Measurements from ENCODE around the gene PKNOX1.
"Not testable (repeated sequence)": the region's sequence is repeated elsewhere in the genome, so short reads cannot be mapped to it uniquely, and the experiment has no call there.

Gene PKNOX1

DNA sequence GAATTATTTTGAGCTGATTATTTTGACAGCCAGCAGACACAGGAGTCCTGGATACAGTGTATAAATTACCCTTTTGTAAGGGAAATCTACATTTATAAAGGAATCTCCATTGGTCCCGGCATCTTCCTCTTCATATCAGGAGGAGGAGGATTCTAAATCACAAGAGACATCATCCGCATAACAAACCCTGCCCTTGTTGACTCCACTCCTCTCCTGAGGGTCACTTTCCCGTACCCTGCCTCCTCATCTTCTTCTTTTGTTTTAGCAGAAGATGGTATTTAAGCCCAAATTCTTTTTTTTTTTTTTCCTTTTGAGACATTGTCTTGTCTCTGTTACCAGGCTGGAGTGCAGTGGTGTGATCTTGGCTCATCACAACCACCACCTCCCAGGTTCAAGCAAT lies 14.6 kb upstream of the PKNOX1 start:
- TF ChIP-seq, protein P1, sequence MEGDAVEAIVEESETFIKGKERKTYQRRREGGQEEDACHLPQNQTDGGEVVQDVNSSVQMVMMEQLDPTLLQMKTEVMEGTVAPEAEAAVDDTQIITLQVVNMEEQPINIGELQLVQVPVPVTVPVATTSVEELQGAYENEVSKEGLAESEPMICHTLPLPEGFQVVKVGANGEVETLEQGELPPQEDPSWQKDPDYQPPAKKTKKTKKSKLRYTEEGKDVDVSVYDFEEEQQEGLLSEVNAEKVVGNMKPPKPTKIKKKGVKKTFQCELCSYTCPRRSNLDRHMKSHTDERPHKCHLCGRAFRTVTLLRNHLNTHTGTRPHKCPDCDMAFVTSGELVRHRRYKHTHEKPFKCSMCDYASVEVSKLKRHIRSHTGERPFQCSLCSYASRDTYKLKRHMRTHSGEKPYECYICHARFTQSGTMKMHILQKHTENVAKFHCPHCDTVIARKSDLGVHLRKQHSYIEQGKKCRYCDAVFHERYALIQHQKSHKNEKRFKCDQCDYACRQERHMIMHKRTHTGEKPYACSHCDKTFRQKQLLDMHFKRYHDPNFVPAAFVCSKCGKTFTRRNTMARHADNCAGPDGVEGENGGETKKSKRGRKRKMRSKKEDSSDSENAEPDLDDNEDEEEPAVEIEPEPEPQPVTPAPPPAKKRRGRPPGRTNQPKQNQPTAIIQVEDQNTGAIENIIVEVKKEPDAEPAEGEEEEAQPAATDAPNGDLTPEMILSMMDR (conservative IDR thresholded peaks at IDR 0.05; ENCODE audit: low read depth, low read length): no peak
- no peak overlapping the region for H3K4me3 ChIP-seq (ENCODE audit: low read length)
- no peak for DNase-seq (ENCODE audit: low read depth)

DNA sequence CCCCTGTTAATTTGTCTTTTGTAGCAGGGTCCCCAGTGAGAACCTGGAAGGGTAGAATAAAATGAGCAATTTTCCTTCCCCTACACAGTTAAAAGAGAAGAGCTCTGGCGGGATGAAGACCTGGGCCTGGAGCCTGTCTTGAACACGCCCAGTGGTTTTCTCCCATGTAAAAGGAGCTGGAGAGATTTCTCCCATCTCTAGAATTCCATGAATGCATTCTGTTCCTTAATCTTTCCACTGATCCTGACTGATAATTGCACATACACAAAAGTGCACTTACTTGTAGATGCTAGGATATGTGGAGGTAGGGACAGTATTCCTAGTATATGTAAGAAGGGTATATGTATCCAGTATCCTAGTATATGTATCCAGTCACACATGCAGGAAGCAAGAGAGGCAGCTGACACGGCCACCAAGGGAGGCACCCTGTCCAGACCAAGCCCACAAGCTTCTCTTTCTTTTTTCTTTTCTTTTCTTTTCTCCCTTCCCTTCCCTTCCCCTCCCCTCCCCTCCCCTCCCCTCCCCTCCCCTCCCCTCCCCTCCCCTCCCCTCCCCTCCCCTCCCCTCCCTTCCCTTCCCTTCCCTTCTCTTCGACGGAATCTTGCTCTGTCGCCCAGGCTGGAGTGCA lies 11.9 kb upstream of the PKNOX1 start:
- TF ChIP-seq, protein P1 (conservative IDR thresholded peaks at IDR 0.05; ENCODE audit: low read depth, low read length): no peak
- H3K4me3 ChIP-seq (ENCODE audit: low read length): no peak overlapping the region
- no peak for DNase-seq (ENCODE audit: low read depth)

DNA sequence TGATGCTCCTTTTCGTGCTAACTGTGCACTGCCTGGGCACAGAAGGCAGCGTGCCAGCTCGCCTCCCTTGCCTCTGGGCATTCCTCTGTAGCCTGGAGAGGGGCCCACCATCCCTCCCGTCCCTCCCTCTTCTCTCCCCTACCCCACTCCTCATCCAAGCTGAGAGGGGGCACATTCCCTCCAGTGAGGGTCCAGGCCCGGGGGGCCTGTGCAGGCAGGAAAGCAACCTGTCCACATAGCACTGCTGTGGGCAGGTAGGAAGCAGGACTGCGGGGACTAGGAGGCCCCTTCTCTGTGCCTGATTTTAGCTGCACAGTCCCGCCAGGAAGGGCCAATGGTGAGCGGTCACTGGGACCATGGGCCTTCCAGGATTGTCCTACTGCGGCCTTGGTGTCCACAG lies 10.3 kb upstream of the PKNOX1 start:
- DNase-seq (ENCODE audit: low read depth): no peak
- H3K4me3 ChIP-seq (ENCODE audit: low read length): no peak overlapping the region
- TF ChIP-seq, protein P1 (conservative IDR thresholded peaks at IDR 0.05; ENCODE audit: low read depth, low read length): no peak

DNA sequence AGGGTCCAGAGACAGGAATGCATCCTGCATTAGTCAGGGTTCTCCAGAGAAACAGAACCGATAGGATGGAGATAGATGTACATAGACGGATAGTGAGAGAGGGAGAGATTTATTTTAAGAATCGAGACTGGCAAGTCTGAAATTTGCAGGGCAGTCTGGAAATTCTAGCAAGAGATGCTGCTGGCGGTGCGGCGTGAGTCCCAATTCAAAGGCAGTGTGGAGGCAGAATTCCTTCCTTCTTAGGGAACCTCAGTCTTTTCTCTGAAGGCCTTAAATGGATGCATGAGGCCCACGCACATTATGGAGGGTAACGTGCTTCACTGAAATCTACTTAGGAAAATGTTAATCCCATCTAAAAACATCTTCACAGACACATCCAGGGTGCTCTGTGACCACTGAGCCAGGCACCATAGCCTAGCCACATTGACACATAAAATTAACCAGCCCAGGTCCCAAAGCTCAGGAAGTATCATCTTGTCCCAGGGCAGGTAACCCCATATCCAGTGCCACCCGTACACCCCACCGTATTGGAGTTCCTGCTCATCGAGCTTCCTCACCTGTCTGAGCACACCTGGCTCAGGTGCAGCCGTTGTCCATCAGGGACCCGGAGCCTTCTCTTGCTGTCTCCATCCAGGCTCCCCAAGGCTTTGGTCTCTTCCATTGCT lies 9.7 kb upstream of the PKNOX1 start:
- no peak overlapping the region for H3K4me3 ChIP-seq (ENCODE audit: low read length)
- TF ChIP-seq, protein P1 (conservative IDR thresholded peaks at IDR 0.05; ENCODE audit: low read depth, low read length): no peak
- no peak for DNase-seq (ENCODE audit: low read depth)

DNA sequence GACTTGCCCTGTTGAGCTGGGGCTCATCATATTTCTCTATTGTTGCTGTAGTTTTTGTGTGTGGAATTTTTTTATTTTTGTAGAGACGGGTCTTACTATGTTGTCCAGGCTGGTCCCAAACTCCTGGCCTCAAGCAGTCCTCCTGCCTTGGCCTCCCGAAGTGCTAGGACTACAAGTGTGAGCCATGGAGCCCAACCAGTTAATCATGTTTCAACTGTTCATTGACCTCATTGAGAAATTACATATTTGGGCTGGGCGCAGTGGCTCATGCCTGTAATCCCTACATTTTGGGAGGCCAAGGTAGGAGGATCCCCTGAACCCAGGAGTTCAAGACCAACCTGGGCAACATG lies 9.2 kb upstream of the PKNOX1 start:
- no peak for DNase-seq (ENCODE audit: low read depth)
- TF ChIP-seq, protein P1 (conservative IDR thresholded peaks at IDR 0.05; ENCODE audit: low read depth, low read length): no peak
- H3K4me3 ChIP-seq (ENCODE audit: low read length): no peak overlapping the region

DNA sequence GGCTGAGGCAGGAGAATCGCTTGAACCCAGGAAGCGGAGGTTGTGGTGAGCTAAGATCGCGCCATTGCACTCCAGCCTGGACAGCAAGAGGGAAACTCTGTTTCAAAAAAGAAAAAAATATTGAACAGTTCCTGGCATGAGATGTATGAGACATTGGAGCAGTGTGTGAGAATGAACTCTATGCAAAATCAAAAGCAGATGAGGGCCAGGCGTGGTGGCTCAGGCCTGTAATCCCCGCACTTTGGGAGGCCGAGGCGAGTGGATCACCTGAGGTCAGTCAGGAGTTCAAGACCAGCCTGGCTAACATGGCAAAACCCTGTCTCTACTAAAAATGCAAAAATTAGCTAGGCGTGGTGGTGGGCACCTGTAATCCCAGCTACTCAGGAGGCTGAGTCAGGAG lies 6.7 kb upstream of the PKNOX1 start:
- not testable (repeated sequence) for H3K4me3 ChIP-seq (ENCODE audit: low read length); DNase-seq (ENCODE audit: low read depth)

DNA sequence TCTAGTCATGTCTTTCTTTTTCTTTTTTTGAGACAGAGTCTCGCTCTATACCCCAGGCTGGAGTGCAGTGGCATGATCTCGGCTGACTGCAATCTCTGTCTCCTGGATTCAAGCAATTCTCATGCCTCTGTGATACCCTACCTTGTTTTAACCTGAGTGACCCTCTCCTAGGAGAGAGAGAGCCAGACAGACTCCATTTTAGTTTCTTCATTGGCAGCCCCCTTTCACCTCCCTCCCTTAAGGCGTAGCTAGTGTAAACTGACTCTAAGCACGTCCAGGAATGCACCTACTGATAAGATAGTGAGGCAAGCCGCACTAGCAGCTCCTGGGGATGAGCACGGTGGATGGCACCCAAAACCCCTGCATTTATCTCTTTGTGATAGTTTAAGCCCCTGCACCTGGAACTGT lies 5.2 kb upstream of the PKNOX1 start:
- no peak overlapping the region for H3K4me3 ChIP-seq (ENCODE audit: low read length)
- TF ChIP-seq, protein P1 (conservative IDR thresholded peaks at IDR 0.05; ENCODE audit: low read depth, low read length): no peak
- no peak for DNase-seq (ENCODE audit: low read depth)
